Measurements from ENCODE around the gene UROC1.

DNA sequence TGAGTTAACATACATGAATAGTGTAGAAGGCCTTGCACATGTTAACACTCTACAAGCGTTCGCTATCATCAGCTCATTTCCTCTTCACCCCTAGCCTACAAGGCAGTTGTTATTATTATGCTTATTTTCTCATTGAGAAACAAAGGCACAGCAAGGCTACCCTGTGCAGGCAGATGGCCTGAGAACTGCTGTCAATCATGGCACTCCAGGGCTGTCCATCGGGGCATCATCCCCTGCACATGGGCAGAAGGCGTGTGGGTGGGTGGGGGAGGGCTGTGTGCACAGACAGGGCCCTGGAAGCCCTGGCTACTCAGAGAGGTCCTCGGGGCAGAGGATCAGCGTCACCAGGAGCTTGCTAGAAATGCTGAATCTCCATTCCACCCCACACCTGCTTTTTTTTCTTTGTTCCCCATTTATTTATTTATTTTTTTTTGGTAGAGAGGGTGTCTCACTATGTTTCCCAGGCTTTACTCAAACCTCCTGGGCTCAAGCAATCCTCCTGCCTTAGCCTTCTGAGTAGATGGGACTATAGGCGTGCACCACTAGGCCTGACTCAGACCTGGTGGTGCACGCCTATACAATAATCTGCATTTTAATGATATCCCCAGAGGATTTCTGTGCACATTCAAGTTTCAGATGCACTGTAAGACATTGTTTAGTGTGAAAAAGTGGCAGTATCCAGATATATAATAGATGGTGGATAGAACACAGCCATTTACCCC lies 32.2 kb downstream of the UROC1 start:
- TF ChIP-seq, protein P1, sequence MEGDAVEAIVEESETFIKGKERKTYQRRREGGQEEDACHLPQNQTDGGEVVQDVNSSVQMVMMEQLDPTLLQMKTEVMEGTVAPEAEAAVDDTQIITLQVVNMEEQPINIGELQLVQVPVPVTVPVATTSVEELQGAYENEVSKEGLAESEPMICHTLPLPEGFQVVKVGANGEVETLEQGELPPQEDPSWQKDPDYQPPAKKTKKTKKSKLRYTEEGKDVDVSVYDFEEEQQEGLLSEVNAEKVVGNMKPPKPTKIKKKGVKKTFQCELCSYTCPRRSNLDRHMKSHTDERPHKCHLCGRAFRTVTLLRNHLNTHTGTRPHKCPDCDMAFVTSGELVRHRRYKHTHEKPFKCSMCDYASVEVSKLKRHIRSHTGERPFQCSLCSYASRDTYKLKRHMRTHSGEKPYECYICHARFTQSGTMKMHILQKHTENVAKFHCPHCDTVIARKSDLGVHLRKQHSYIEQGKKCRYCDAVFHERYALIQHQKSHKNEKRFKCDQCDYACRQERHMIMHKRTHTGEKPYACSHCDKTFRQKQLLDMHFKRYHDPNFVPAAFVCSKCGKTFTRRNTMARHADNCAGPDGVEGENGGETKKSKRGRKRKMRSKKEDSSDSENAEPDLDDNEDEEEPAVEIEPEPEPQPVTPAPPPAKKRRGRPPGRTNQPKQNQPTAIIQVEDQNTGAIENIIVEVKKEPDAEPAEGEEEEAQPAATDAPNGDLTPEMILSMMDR (IDR thresholded peaks at IDR 0.05): no peak
- TF ChIP-seq POLR2A (IDR thresholded peaks at IDR 0.05): no peak
